Common myeloid progenitor, CD34-positive (primary cell): ENCODE data around the gene STPG3. TPM values are rescaled to one million over a fixed set of nuclear protein-coding genes. Genes with fewer than 3 reads are reported as not detected.

Experiments used
- CTCF ChIA-PET: fragments of 350-600 bp; sonication (Branson Sonifier 250); formaldehyde crosslinking; loops from one replicate; lab custom pipeline; 2021; ENCODE audit warnings: antibody characterized with exemption; lab: Charles Lee
- POLR2A ChIA-PET: fragments of 350-600 bp; sonication (Branson Sonifier 250); formaldehyde crosslinking; loops from one replicate; lab custom pipeline; 2021; ENCODE audit warnings: antibody characterized with exemption; lab: Charles Lee
- DNase-seq, 3 donors: peaks; one replicate each; pipeline versions ENCODE4 v3.0.0 to v3.0.0-alpha.2; 2013
- H3K27ac ChIP-seq, 2 experiments: 1 replicate in 1 of 2; 2 replicates in 1 of 2; pipeline ENCODE4 v1.7.0; 2013; ENCODE audit warnings: inconsistent platforms in 2 of 2, low read length in 2 of 2, mild to moderate bottlenecking in 2 of 2, low read depth in 1 of 2, moderate library complexity in 1 of 2; ENCODE audit not compliant: severe bottlenecking in 2 of 2, insufficient read depth in 1 of 2, poor library complexity in 1 of 2
- H3K27me3 ChIP-seq, 5 experiments: replicated peaks in 2 of 5; 1 replicate in 3 of 5; 2 replicates in 2 of 5; pipeline versions ENCODE4 v1.6.1 to v1.7.0; 2013; ENCODE audit warnings: low read length in 4 of 5, mild to moderate bottlenecking in 2 of 5, moderate library complexity in 2 of 5, inconsistent platforms in 1 of 5; ENCODE audit not compliant: insufficient read depth in 5 of 5, control insufficient read depth in 4 of 5
- H3K36me3 ChIP-seq, 4 experiments: 1 replicate in 2 of 4; 2 replicates in 2 of 4; pipeline versions ENCODE4 v1.6.1 to v1.7.0; 2013; ENCODE audit warnings: low read length in 3 of 4, control low read depth in 1 of 4, mild to moderate bottlenecking in 1 of 4; ENCODE audit not compliant: control insufficient read depth in 4 of 4, insufficient read depth in 4 of 4
- H3K4me1 ChIP-seq, 4 experiments: 1 replicate in 3 of 4; 2 replicates in 1 of 4; pipeline versions ENCODE4 v1.6.1 to v1.7.1; 2013; ENCODE audit warnings: low read length in 3 of 4, mild to moderate bottlenecking in 3 of 4, control low read depth in 1 of 4, inconsistent platforms in 1 of 4, moderate library complexity in 1 of 4; ENCODE audit not compliant: control insufficient read depth in 4 of 4, insufficient read depth in 4 of 4; ENCODE audit errors: control extremely low read depth in 1 of 4
- H3K4me3 ChIP-seq, 7 experiments: 1 replicate in 4 of 7; 2 replicates in 3 of 7; pipeline versions ENCODE4 v1.5.1 to v1.7.0; 2013; ENCODE audit warnings: mild to moderate bottlenecking in 7 of 7, low read length in 6 of 7, moderate library complexity in 6 of 7, inconsistent platforms in 2 of 7, low read depth in 2 of 7, control low read depth in 1 of 7; ENCODE audit not compliant: insufficient read depth in 4 of 7, control insufficient read depth in 1 of 7; ENCODE audit errors: extremely low read depth in 1 of 7
- H3K9me3 ChIP-seq, 5 experiments: 1 replicate in 4 of 5; 2 replicates in 1 of 5; pipeline versions ENCODE4 v1.6.1 to v1.7.1; 2013; ENCODE audit warnings: low read length in 4 of 5, mild to moderate bottlenecking in 2 of 5, inconsistent platforms in 1 of 5, low read depth in 1 of 5, moderate library complexity in 1 of 5; ENCODE audit not compliant: control insufficient read depth in 4 of 5, insufficient read depth in 2 of 5; ENCODE audit errors: control extremely low read depth in 1 of 5
- WGBS: methylation state at CpG from one replicate; pipeline ENCODE4 v1.1.5; 2013; ENCODE audit not compliant: insufficient coverage; 5-methylcytosine and 5-hydroxymethylcytosine counted together
- polyA plus RNA-seq: library from polyadenylated mRNA; unstranded; fragments of 120-200 nt; gene quantifications from one replicate; pipeline ENCODE4 v1.2.1, GENCODE V29; 2013

Gene STPG3
- 0.71 TPM for polyA plus RNA-seq

DNA sequence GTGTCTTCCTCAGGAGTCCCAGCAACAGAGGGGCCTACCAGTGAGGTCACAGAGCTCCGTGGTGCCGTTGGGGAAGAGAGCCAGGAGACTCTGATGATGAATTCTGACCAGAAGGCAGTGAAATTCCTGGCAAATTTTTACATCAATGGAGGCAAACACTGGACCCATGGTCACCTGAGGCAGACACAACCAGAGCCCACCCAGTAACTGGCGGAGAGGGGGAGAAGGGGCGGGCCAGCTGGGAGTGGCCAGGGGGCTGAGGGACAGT is at the start of gene STPG3:
STPG3 (plus strand) TSS at position 93 of the 268 bp plus-strand sequence; CDS start at position 94, 1 bp downstream.
- Histone ChIP-seq H3K36me3 (peaks cover 0 to under 1% (median 0%) of the 10 kb centered on the region in 4 experiments), H3K27ac (no peak within 1 kb of the TSS), H3K4me3 (no peak within 1 kb of the TSS), H3K4me1 (peaks cover 0 to 16% (median 16%) of the 10 kb centered on the region in 4 experiments), H3K9me3 (no peaks in the 10 kb centered on the region), H3K27me3 (no peaks in the 10 kb centered on the region)
- POLR2A ChIA-PET: no interaction called here
- CTCF ChIA-PET: no interaction called here
- DNase-seq: no peak
- 97% methylated on average over 3 of the region's 4 CpGs for WGBS

DNA sequence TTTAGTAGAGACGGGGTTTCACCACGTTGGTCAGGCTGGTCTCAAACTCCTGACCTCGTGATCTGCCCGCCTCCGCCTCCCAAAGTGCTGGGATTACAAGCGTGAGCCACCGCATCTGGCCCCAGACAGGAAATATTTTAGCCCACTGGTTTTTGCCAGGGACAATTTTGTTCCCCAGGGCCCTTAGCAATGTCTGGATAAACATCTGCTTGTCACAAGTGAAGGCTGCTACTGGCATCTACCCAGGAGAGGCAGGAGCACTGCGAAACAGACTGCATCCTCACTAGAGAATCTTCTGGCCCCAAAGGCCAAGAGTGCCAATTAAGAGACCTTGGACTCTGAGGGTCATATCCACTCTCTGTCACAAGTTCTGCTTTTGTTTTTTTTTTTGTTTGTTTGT is 48.1 kb upstream of the STPG3 start:
- no peaks in the 10 kb centered on the region for H3K9me3 ChIP-seq
- H3K4me1 ChIP-seq: peaks cover 10 to 67% (median 45%) of the 10 kb centered on the region in 4 experiments
- WGBS: over 99% methylated on average over 7 of the region's 8 CpGs
- H3K36me3 ChIP-seq: peaks cover 0 to 12% (median 2%) of the 10 kb centered on the region in 4 experiments
- no peak overlapping the region for H3K4me3 ChIP-seq
- POLR2A ChIA-PET: no interaction called here
- H3K27ac ChIP-seq: no peak overlapping the region
- peaks cover 0 to 9% (median 0%) of the 10 kb centered on the region in 5 experiments for H3K27me3 ChIP-seq
- CTCF ChIA-PET: interaction anchor here (0.7 to 2.6 kb wide), 4 partner anchors 13 to 172 kb away, joined by 3 to 5 read pairs (median 4); no protein-coding TSS in a partner anchor
- DNase-seq: no peak

- 23% methylated on average over 21 of the region's 21 CpGs for WGBS
- Histone ChIP-seq H3K36me3 (peaks cover 0 to 15% (median 7%) of the 10 kb centered on the region in 4 experiments), H3K27ac (peak overlapping the region; percentile 85 to 93), H3K27me3 (peaks cover 0 to under 1% (median 0%) of the 10 kb centered on the region in 5 experiments), H3K9me3 (no peaks in the 10 kb centered on the region), H3K4me1 (peaks cover 10 to 49% (median 37%) of the 10 kb centered on the region in 4 experiments), H3K4me3 (peak overlapping the region; percentile 74 to 94 (median 90))
- DNase-seq: no peak
- ChIA-PET POLR2A (no interaction called here), CTCF (interaction anchor here (0.7 to 2.5 kb wide), 6 partner anchors 11 to 94 kb away, joined by 3 to 11 read pairs (median 4); partner anchors contain the start of gene RNF224)
Measured at GRCh38 chr9:137204731-137205125, 46.4 kb upstream of the STPG3 start.

GRCh38 chr9:137205126-137206069 is 45.7 kb upstream of the STPG3 start, which contains the start of the genes NDOR1 and TMEM203:
Gene NDOR1, plus strand, starts transcription at chr9:137205700. Its CDS starts 78 bp downstream, at chr9:137205778.
Gene TMEM203, minus strand, starts transcription at chr9:137205648. Its CDS starts 234 bp downstream, at chr9:137205414.
- DNase-seq: peak; percentile 87 to 92 (median 92)
- Histone ChIP-seq H3K27ac (peak within 1 kb of the TSS; percentile 85 to 93), H3K36me3 (peaks cover 0 to 21% (median 7%) of the 10 kb centered on the region in 4 experiments), H3K9me3 (no peaks in the 10 kb centered on the region), H3K27me3 (no peaks in the 10 kb centered on the region), H3K4me3 (peak within 1 kb of the TSS; percentile 74 to 94 (median 90)), H3K4me1 (peaks cover 10 to 47% (median 35%) of the 10 kb centered on the region in 4 experiments)
- ChIA-PET CTCF (interaction anchor here (0.7 to 2.5 kb wide), 5 partner anchors 11 to 94 kb away, joined by 3 to 11 read pairs (median 5); partner anchors contain the start of gene RNF224), POLR2A (interaction anchor here (0.5 to 1.2 kb wide), 4 partner anchors 9 to 454 kb away, joined by 3 to 4 read pairs (median 4); partner anchors contain the start of genes ANAPC2 and SSNA1)
- WGBS: under 1% methylated on average over 96 of the region's 98 CpGs

GRCh38 chr9:137206602-137207001 is 44.5 kb upstream of the STPG3 start:
- no peaks in the 10 kb centered on the region for H3K27me3 ChIP-seq
- ChIA-PET POLR2A (interaction anchor here (0.6 to 1.2 kb wide), 2 partner anchors 18 to 19 kb away, joined by 3 to 4 read pairs; partner anchors contain the start of genes ANAPC2 and SSNA1), CTCF (interaction anchor here (0.9 to 1.5 kb wide), 3 partner anchors 10 to 91 kb away, joined by 4 to 5 read pairs (median 5); partner anchors contain the start of gene DPP7)
- no peaks in the 10 kb centered on the region for H3K9me3 ChIP-seq
- 86% methylated on average over 5 of the region's 7 CpGs for WGBS
- H3K4me3 ChIP-seq: peak overlapping the region in 5 of 7 experiments; percentile 84 to 94 (median 92)
- H3K4me1 ChIP-seq: peaks cover 10 to 40% (median 28%) of the 10 kb centered on the region in 4 experiments
- H3K27ac ChIP-seq: peak overlapping the region; percentile 85 to 93
- DNase-seq: no peak
- H3K36me3 ChIP-seq: peaks cover 0 to 26% (median 7%) of the 10 kb centered on the region in 4 experiments

GRCh38 chr9:137211532-137211931 is 39.6 kb upstream of the STPG3 start:
- ChIA-PET POLR2A (no interaction called here), CTCF (interaction anchor here (0.5 kb wide), 1 partner anchor 424 kb away, joined by 3 read pairs; no protein-coding TSS in a partner anchor)
- peaks cover under 1 to 9% (median 3%) of the 10 kb centered on the region in 4 experiments for H3K4me1 ChIP-seq
- no peaks in the 10 kb centered on the region for H3K9me3 ChIP-seq
- H3K4me3 ChIP-seq: no peak overlapping the region
- WGBS: 84% methylated on average over 11 of the region's 13 CpGs
- DNase-seq: no peak
- no peaks in the 10 kb centered on the region for H3K27me3 ChIP-seq
- H3K27ac ChIP-seq: no peak overlapping the region
- H3K36me3 ChIP-seq: peaks cover 0 to 64% (median 22%) of the 10 kb centered on the region in 4 experiments
